HCT116 (cell line): ENCODE results near the gene MLPH. TPM values are rescaled to one million over a fixed set of nuclear protein-coding genes. Genes with fewer than 3 reads are reported as not detected.
A peak's percentile ranks its signal among the peaks of the same experiment; 100 is the strongest.

Source experiments
- ATAC-seq: fragments of 200-7000 bp; cut with Tn5 transposase; 2 replicates; pipeline ENCODE4 v1.9.1; 2020; ENCODE audit warnings: mild to moderate bottlenecking, moderate library complexity
- BruUV-seq: library from RNA; stranded (reverse); fragments of 400-500 nt; replicated peaks from 2 replicates; lab custom pipeline; 2021; lab: Mats Ljungman, UMichigan
- CTCF ChIA-PET: fragments of 300-600 bp; sonication (Branson Sonifier 250); formaldehyde crosslinking; loops from one replicate; lab custom pipeline; 2021; ENCODE audit warnings: antibody characterized with exemption; lab: Charles Lee
- POLR2A ChIA-PET: fragments of 300-600, 350-600 bp; sonication (Branson Sonifier 250); formaldehyde crosslinking; loops from one replicate; lab custom pipeline; 2021; ENCODE audit warnings: antibody characterized with exemption; lab: Charles Lee
- RAD21 ChIA-PET, 2 experiments: fragments of 300-600 bp; sonication (Branson Sonifier 250); formaldehyde crosslinking; loops; one replicate each; lab custom pipeline; 2023; ENCODE audit warnings: low total read pairs in 2 of 2; ENCODE audit not compliant: uncharacterized antibody in 2 of 2, unreplicated experiment in 2 of 2, low non-redundant PET in 1 of 2; lab: Charles Lee
- DNase-seq: peaks from one replicate; pipeline ENCODE4 v3.0.0-alpha.2; 2010; ENCODE audit warnings: low read depth, low spot score
- H2AFZ ChIP-seq: fragments of 200-600 bp; shearing (Covaris generic), sonication (generic); 2 replicates; pipeline ENCODE4 v1.6.1; 2017; ENCODE audit warnings: low read depth, mixed run types, mixed read lengths, antibody characterized with exemption, low read length; ENCODE audit not compliant: poor library complexity, severe bottlenecking
- H3K27ac ChIP-seq: 2 replicates; pipeline ENCODE4 v1.5.1; 2012; ENCODE audit warnings: low read depth, low read length
- H3K27me3 ChIP-seq: fragments of 200-600 bp; sonication (generic); 2 replicates; pipeline ENCODE4 v1.6.1; 2016; ENCODE audit warnings: mixed run types, low read length, mixed read lengths; ENCODE audit not compliant: insufficient read depth
- H3K36me3 ChIP-seq, 2 experiments: fragments of 200-500 bp in 1 of 2; fragments of 200-600 bp in 1 of 2; sonication (Bioruptor generic) in 1 of 2; sonication (generic) in 1 of 2; 2 replicates each; pipeline versions ENCODE4 v1.5.1 to v1.6.1; 2014 to 2016; ENCODE audit warnings: low read length in 2 of 2, inconsistent platforms in 1 of 2, mixed read lengths in 1 of 2, mixed run types in 1 of 2; ENCODE audit not compliant: insufficient read depth in 2 of 2, control insufficient read depth in 1 of 2
- H3K4me1 ChIP-seq, 2 experiments: fragments of 200-600 bp in 1 of 2; sonication (generic) in 1 of 2; 2 replicates each; pipeline versions ENCODE4 v1.5.1 to v1.6.1; 2012 to 2017; ENCODE audit warnings: low read length in 2 of 2, inconsistent platforms in 1 of 2, mild to moderate bottlenecking in 1 of 2, mixed read lengths in 1 of 2, mixed run types in 1 of 2, moderate library complexity in 1 of 2; ENCODE audit not compliant: insufficient read depth in 2 of 2, control insufficient read depth in 1 of 2
- H3K4me2 ChIP-seq: fragments of 200-600 bp; sonication (generic); 2 replicates; pipeline ENCODE4 v1.6.1; 2017; ENCODE audit warnings: mixed run types, low read length, mixed read lengths
- H3K4me3 ChIP-seq, 2 experiments: fragments of 200-600 bp in 1 of 2; sonication (generic) in 1 of 2; replicated peaks in 1 of 2; 2 replicates each; pipeline ENCODE4 v1.5.1; 2011 to 2016; ENCODE audit warnings: low read length in 2 of 2, control low read depth in 1 of 2, low read depth in 1 of 2, mild to moderate bottlenecking in 1 of 2, mixed read lengths in 1 of 2, mixed run types in 1 of 2
- H3K79me2 ChIP-seq: fragments of 200-600 bp; sonication (generic); 2 replicates; pipeline ENCODE4 v1.6.1; 2017; ENCODE audit warnings: mild to moderate bottlenecking, mixed run types, low read length, moderate library complexity, mixed read lengths; ENCODE audit not compliant: insufficient read depth
- H3K9ac ChIP-seq: fragments of 200-600 bp; sonication (generic); 2 replicates; pipeline ENCODE4 v1.6.1; 2016; ENCODE audit warnings: low read length, mixed read lengths
- H3K9me2 ChIP-seq: fragments of 200-600 bp; sonication (generic), shearing (Covaris generic); 2 replicates; pipeline ENCODE4 v1.6.1; 2017; ENCODE audit warnings: mixed run types, mild to moderate bottlenecking, moderate library complexity; ENCODE audit not compliant: insufficient read depth
- H3K9me3 ChIP-seq, 2 experiments: fragments of 200-500 bp in 1 of 2; fragments of 200-600 bp in 1 of 2; sonication (Bioruptor generic) in 1 of 2; sonication (generic) in 1 of 2; 2 replicates each; pipeline ENCODE4 v1.6.1; 2014 to 2017; ENCODE audit warnings: low read length in 2 of 2, mixed read lengths in 2 of 2, inconsistent platforms in 1 of 2, low read depth in 1 of 2, mild to moderate bottlenecking in 1 of 2, mixed run types in 1 of 2, moderate library complexity in 1 of 2; ENCODE audit not compliant: control insufficient read depth in 1 of 2, insufficient read depth in 1 of 2
- H4K20me1 ChIP-seq: fragments of 200-600 bp; sonication (generic), shearing (Covaris generic); 2 replicates; pipeline ENCODE4 v1.6.1; 2017; ENCODE audit warnings: mixed run types, mild to moderate bottlenecking, moderate library complexity; ENCODE audit not compliant: insufficient read depth
- EZH2 ChIP-seq: fragments of 200-600 bp; sonication (generic); IDR thresholded peaks from 2 replicates; pipeline ENCODE4 v1.6.1; 2017; ENCODE audit warnings: antibody characterized with exemption, mixed run types
- EZH2phosphoT487 ChIP-seq: fragments of 200-600 bp; IDR thresholded peaks from 2 replicates; pipeline ENCODE4 v1.6.1; 2018; ENCODE audit warnings: antibody characterized with exemption, borderline replicate concordance
- FOSL1 ChIP-seq: IDR thresholded peaks from 2 replicates; pipeline ENCODE4 v1.6.1; 2012; ENCODE audit warnings: low read depth
- JUND ChIP-seq: IDR thresholded peaks from 2 replicates; pipeline ENCODE4 v1.6.1; 2012
- SP1 ChIP-seq: IDR thresholded peaks from 2 replicates; pipeline ENCODE4 v1.6.1; 2012; ENCODE audit warnings: low read depth
- TCF7L2 ChIP-seq: IDR thresholded peaks from 2 replicates; pipeline ENCODE4 v1.7.0; 2011; ENCODE audit warnings: borderline replicate concordance, inconsistent platforms; ENCODE audit not compliant: insufficient read depth, insufficient read length; ENCODE audit errors: extremely low read depth
- ZNF274 ChIP-seq: fragments of 200-500 bp; sonication (Bioruptor generic); IDR thresholded peaks from 2 replicates; pipeline ENCODE4 v1.6.1; 2014; ENCODE audit warnings: mild to moderate bottlenecking, low read depth, low read length, inconsistent platforms
- intact Hi-C: fragments of 100-400 bp; cut with micrococcal nuclease; formaldehyde crosslinking; loops from 2 replicates; pipeline ENCODE4 v1.10.0; 2022
- total RNA-seq: library from RNA; stranded (reverse); gene quantifications from one replicate; pipeline ENCODE4 v1.2.1, GENCODE V29; 2021; ENCODE audit not compliant: unreplicated experiment
- TF ChIP-seq, protein P1 (sequence below), 3 experiments: fragments of 200-600 bp in 1 of 3; sonication (generic) in 1 of 3; IDR thresholded peaks in 2 of 3; conservative IDR thresholded peaks in 1 of 3; 2 replicates each; pipeline ENCODE4 v1.5.1; 2012 to 2017; ENCODE audit warnings: low read depth in 2 of 3, low read length in 2 of 3, antibody characterized with exemption in 1 of 3, borderline replicate concordance in 1 of 3, control low read depth in 1 of 3, mild to moderate bottlenecking in 1 of 3, mixed read lengths in 1 of 3, mixed run types in 1 of 3, moderate library complexity in 1 of 3; ENCODE audit not compliant: insufficient read depth in 1 of 3

Gene MLPH
- total RNA-seq, 1 experiment from 2014 or later: 81.4 TPM

- TF ChIP-seq FOSL1 (no peak), SP1 (no peak), EZH2phosphoT487 (no peak), JUND (no peak), TCF7L2 (no peak), ZNF274 (no peak), EZH2 (no peak)
- TF ChIP-seq, protein P1, sequence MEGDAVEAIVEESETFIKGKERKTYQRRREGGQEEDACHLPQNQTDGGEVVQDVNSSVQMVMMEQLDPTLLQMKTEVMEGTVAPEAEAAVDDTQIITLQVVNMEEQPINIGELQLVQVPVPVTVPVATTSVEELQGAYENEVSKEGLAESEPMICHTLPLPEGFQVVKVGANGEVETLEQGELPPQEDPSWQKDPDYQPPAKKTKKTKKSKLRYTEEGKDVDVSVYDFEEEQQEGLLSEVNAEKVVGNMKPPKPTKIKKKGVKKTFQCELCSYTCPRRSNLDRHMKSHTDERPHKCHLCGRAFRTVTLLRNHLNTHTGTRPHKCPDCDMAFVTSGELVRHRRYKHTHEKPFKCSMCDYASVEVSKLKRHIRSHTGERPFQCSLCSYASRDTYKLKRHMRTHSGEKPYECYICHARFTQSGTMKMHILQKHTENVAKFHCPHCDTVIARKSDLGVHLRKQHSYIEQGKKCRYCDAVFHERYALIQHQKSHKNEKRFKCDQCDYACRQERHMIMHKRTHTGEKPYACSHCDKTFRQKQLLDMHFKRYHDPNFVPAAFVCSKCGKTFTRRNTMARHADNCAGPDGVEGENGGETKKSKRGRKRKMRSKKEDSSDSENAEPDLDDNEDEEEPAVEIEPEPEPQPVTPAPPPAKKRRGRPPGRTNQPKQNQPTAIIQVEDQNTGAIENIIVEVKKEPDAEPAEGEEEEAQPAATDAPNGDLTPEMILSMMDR (IDR thresholded peaks at IDR 0.05 in 2 of 3, conservative IDR thresholded peaks at IDR 0.05 in 1 of 3; ENCODE audit: borderline replicate concordance in 1 of 3, insufficient read depth in 1 of 3, low read depth in 2 of 3, low read length in 2 of 3): no peak
- no peak for ATAC-seq
- Histone ChIP-seq H3K27ac (peak overlapping the region; percentile 64), H4K20me1 (no peaks in the 10 kb centered on the region), H3K9me2 (no peaks in the 10 kb centered on the region), H3K4me1 (peaks cover 12 to 30% of the 10 kb centered on the region in 2 experiments), H2AFZ (no peak overlapping the region), H3K4me3 (peak overlapping the region in 1 of 2 experiments; percentile 24; a peak in 1 of 4 replicates), H3K79me2 (no peaks in the 10 kb centered on the region), H3K4me2 (peak overlapping the region; percentile 64), H3K9ac (peak overlapping the region; percentile 21; the same call in 1 of the 2 replicates), H3K27me3 (no peaks in the 10 kb centered on the region), H3K9me3 (no peaks in the 10 kb centered on the region), H3K36me3 (peaks cover 0 to 4% of the 10 kb centered on the region in 2 experiments; a peak in 1 of 4 replicates)
- RAD21 ChIA-PET: no interaction called here
- intact Hi-C loops: no loop called here
- no peak for DNase-seq
- BruUV-seq: no TSS peak
- POLR2A ChIA-PET: interaction anchor here (2.4 kb wide), 1 partner anchor 15 kb away, joined by 7 read pairs; no protein-coding TSS in a partner anchor
- CTCF ChIA-PET: interaction anchor here (0.6 to 2.0 kb wide), 4 partner anchors 63 to 506 kb away, joined by 3 to 6 read pairs (median 4); no protein-coding TSS in a partner anchor
These were observed 89.1 kb downstream of the MLPH start for GRCh38 chr2:237575869-237576862.
